ENCODE data around the gene KMT2C.
"Not testable (repeated sequence)": the region's sequence is repeated elsewhere in the genome, so short reads cannot be mapped to it uniquely, and the experiment has no call there.

KMT2C gene

GRCh38 chr7:152355474-152356057 lies 80.2 kb downstream of the KMT2C start:
- no peak for DNase-seq

- no peak for DNase-seq
These were observed 81.7 kb downstream of the KMT2C start for GRCh38 chr7:152354061-152354460.

- DNase-seq: not testable (repeated sequence)
These were observed 82.5 kb downstream of the KMT2C start for GRCh38 chr7:152353281-152353680.

- DNase-seq: not testable (repeated sequence)
These were observed 84.1 kb downstream of the KMT2C start for GRCh38 chr7:152351747-152352146.

GRCh38 chr7:152351168-152351567 lies 84.6 kb downstream of the KMT2C start:
- DNase-seq: no peak

- no peak for DNase-seq
These were observed 87.9 kb downstream of the KMT2C start for GRCh38 chr7:152347888-152348287.

- no peak for DNase-seq
These were observed 91.5 kb downstream of the KMT2C start for GRCh38 chr7:152344253-152344652.

GRCh38 chr7:152342796-152343195 lies 93.0 kb downstream of the KMT2C start:
- DNase-seq: no peak

- no peak for DNase-seq
These were observed 93.9 kb downstream of the KMT2C start for GRCh38 chr7:152341914-152342236.

GRCh38 chr7:152341039-152341913 lies 94.5 kb downstream of the KMT2C start:
- no peak for DNase-seq

- DNase-seq: no peak
These were observed 95.6 kb downstream of the KMT2C start for GRCh38 chr7:152340161-152340560.

GRCh38 chr7:152338561-152338960 lies 97.2 kb downstream of the KMT2C start:
- DNase-seq: no peak

GRCh38 chr7:152336754-152337368 lies 98.9 kb downstream of the KMT2C start:
- peak; percentile 10 for DNase-seq

- DNase-seq: no peak
These were observed 99.8 kb downstream of the KMT2C start for GRCh38 chr7:152335900-152336571.

GRCh38 chr7:152333134-152333533 lies 102.7 kb downstream of the KMT2C start:
- no peak for DNase-seq

- DNase-seq: no peak
These were observed 105.0 kb downstream of the KMT2C start for GRCh38 chr7:152330827-152331226.

GRCh38 chr7:152329469-152329868 lies 106.3 kb downstream of the KMT2C start:
- no peak for DNase-seq

- no peak for DNase-seq
These were observed 107.6 kb downstream of the KMT2C start for GRCh38 chr7:152328234-152328633.

GRCh38 chr7:152315845-152316244 lies 120.0 kb downstream of the KMT2C start:
- no peak for DNase-seq

- no peak for DNase-seq
These were observed 121.8 kb downstream of the KMT2C start for GRCh38 chr7:152313831-152314604.

GRCh38 chr7:152313217-152313616 lies 122.6 kb downstream of the KMT2C start:
- no peak for DNase-seq

GRCh38 chr7:152312316-152312715 lies 123.5 kb downstream of the KMT2C start:
- no peak for DNase-seq

GRCh38 chr7:152307902-152308301 lies 127.9 kb downstream of the KMT2C start:
- no peak for DNase-seq
